ENCODE measurements around the gene PIK3R5.

- TF ChIP-seq CTCF (IDR thresholded peaks at IDR 0.05) = no peak
- TF ChIP-seq POLR2AphosphoS5 (IDR thresholded peaks at IDR 0.05) = no peak
- TF ChIP-seq POLR2A (IDR thresholded peaks at IDR 0.05) = no peak
- no peak for TF ChIP-seq EP300 (IDR thresholded peaks at IDR 0.05)
Measured at GRCh38 chr17:8883353-8883752, 82.2 kb downstream of the PIK3R5 start.

Measured in stomach (tissue), 4 donors.